UCSD-AML1 (cell line): ENCODE data around the gene LRRC17.

Source experiments
- DNase-seq: peaks from one replicate; lab custom pipeline; 2025; ENCODE audit not compliant: unreplicated experiment; lab: John Stamatoyannopoulos, UW

The LRRC17 gene

GRCh38 chr7:102912742-102913141 lies at the start of gene LRRC17:
LRRC17 (plus strand) TSS chr7:102913000; CDS start chr7:102933914, 20,914 bp downstream.
- DNase-seq, result no peak

- no peak for DNase-seq
Measured at GRCh38 chr7:102864958-102865357, 47.8 kb upstream of the LRRC17 start.

GRCh38 chr7:102866535-102867215 lies 46.1 kb upstream of the LRRC17 start:
- DNase-seq, result no peak

GRCh38 chr7:102869195-102869594 lies 43.6 kb upstream of the LRRC17 start:
- no peak for DNase-seq

GRCh38 chr7:102872460-102872859 lies 40.3 kb upstream of the LRRC17 start:
- DNase-seq, result no peak

GRCh38 chr7:102873470-102874165 lies 39.2 kb upstream of the LRRC17 start:
- DNase-seq, result no peak

- no peak for DNase-seq
Measured at GRCh38 chr7:102874166-102874829, 38.5 kb upstream of the LRRC17 start.

- DNase-seq, result no peak
Measured at GRCh38 chr7:102874966-102875365, 37.8 kb upstream of the LRRC17 start.

- DNase-seq, result no peak
Measured at GRCh38 chr7:102875700-102876295, 37.0 kb upstream of the LRRC17 start.

GRCh38 chr7:102883098-102883860 lies 29.5 kb upstream of the LRRC17 start:
- no peak for DNase-seq

- no peak for DNase-seq
Measured at GRCh38 chr7:102888561-102889233, 24.1 kb upstream of the LRRC17 start.

- DNase-seq, result no peak
Measured at GRCh38 chr7:102889851-102890250, 22.9 kb upstream of the LRRC17 start.

GRCh38 chr7:102890292-102890970 lies 22.4 kb upstream of the LRRC17 start:
- DNase-seq, result no peak

- no peak for DNase-seq
Measured at GRCh38 chr7:102890971-102891692, 21.7 kb upstream of the LRRC17 start.

- DNase-seq, result no peak
Measured at GRCh38 chr7:102891693-102892261, 21.0 kb upstream of the LRRC17 start.

- no peak for DNase-seq
Measured at GRCh38 chr7:102892631-102893278, 20.0 kb upstream of the LRRC17 start.

GRCh38 chr7:102895602-102896001 lies 17.2 kb upstream of the LRRC17 start:
- no peak for DNase-seq

GRCh38 chr7:102896585-102896984 lies 16.2 kb upstream of the LRRC17 start:
- DNase-seq, result no peak
